CD4-positive, alpha-beta memory T cell (primary cell): ENCODE measurements around the gene BEND7. TPM values are rescaled to one million over a fixed set of nuclear protein-coding genes. Genes with fewer than 3 reads are reported as not detected.
A peak's percentile ranks its signal among the peaks of the same experiment; 100 is the strongest.

Source experiments
- CTCF ChIA-PET: fragments of 350-600 bp; sonication (Branson Sonifier 250); formaldehyde crosslinking; loops from one replicate; lab custom pipeline; 2021; ENCODE audit warnings: inconsistent platforms; ENCODE audit not compliant: partially characterized antibody; lab: Charles Lee
- POLR2A ChIA-PET: fragments of 350-600 bp; sonication (Branson Sonifier 250); formaldehyde crosslinking; loops from one replicate; lab custom pipeline; 2021; ENCODE audit not compliant: partially characterized antibody; lab: Charles Lee
- DNase-seq, 5 donors: peaks; one replicate each; pipeline versions ENCODE4 v3.0.0 to v3.0.0-alpha.2; 2020 to 2022; ENCODE audit warnings: mixed read lengths in 1 of 5
- H3K27ac ChIP-seq: one replicate; pipeline ENCODE4 v1.7.0; 2013; ENCODE audit warnings: low read depth, low read length
- H3K27me3 ChIP-seq: 2 replicates; pipeline ENCODE4 v1.7.0; 2013; ENCODE audit warnings: mild to moderate bottlenecking, low read length, moderate library complexity; ENCODE audit not compliant: insufficient read depth
- H3K36me3 ChIP-seq: 2 replicates; pipeline ENCODE4 v1.7.0; 2013; ENCODE audit warnings: mild to moderate bottlenecking, low read length, moderate library complexity; ENCODE audit not compliant: insufficient read depth
- H3K4me1 ChIP-seq: 2 replicates; pipeline ENCODE4 v1.7.0; 2013; ENCODE audit warnings: mild to moderate bottlenecking, low read length, moderate library complexity; ENCODE audit not compliant: insufficient read depth
- H3K4me3 ChIP-seq, 2 donors: one replicate each; pipeline ENCODE4 v1.7.0; 2013; ENCODE audit warnings: low read length in 2 of 2, mild to moderate bottlenecking in 1 of 2
- H3K9me3 ChIP-seq, 2 donors: one replicate each; pipeline ENCODE4 v1.7.0; 2013; ENCODE audit warnings: low read length in 2 of 2, control low read depth in 1 of 2; ENCODE audit not compliant: control insufficient read depth in 1 of 2
- H3K27ac Mint-ChIP-seq, 7 donors: one replicate each; pipeline ENCODE4 v1.8.0; 2020 to 2021; ENCODE audit warnings: mixed read lengths in 7 of 7, mild to moderate bottlenecking in 6 of 7, inconsistent platforms in 3 of 7, moderate library complexity in 3 of 7
- H3K27me3 Mint-ChIP-seq, 2 donors: one replicate each; pipeline ENCODE4 v1.8.0; 2020 to 2021; ENCODE audit warnings: mixed read lengths in 2 of 2
- H3K36me3 Mint-ChIP-seq, 2 donors: one replicate each; pipeline ENCODE4 v1.8.0; 2020 to 2021; ENCODE audit warnings: mixed read lengths in 2 of 2, inconsistent platforms in 1 of 2, mild to moderate bottlenecking in 1 of 2
- H3K4me1 Mint-ChIP-seq, 4 donors: one replicate each; pipeline ENCODE4 v1.8.0; 2020 to 2021; ENCODE audit warnings: mixed read lengths in 4 of 4, mild to moderate bottlenecking in 1 of 4
- H3K4me3 Mint-ChIP-seq, 8 donors: one replicate each; pipeline ENCODE4 v1.8.0; 2020 to 2021; ENCODE audit warnings: mixed read lengths in 8 of 8, mild to moderate bottlenecking in 7 of 8, moderate library complexity in 6 of 8, inconsistent platforms in 3 of 8
- H3K9me3 Mint-ChIP-seq, 8 donors: one replicate each; pipeline ENCODE4 v1.8.0; 2020 to 2021; ENCODE audit warnings: mixed read lengths in 8 of 8, mild to moderate bottlenecking in 5 of 8, inconsistent platforms in 3 of 8, moderate library complexity in 1 of 8
- intact Hi-C: fragments of 100-400 bp; cut with micrococcal nuclease; formaldehyde crosslinking; loops from one replicate; pipeline ENCODE4 v1.15.1; 2023
- polyA plus RNA-seq, 2 donors: library from polyadenylated mRNA; unstranded; fragments of 300-500 nt; fragmentation: Illumina TruSeq; gene quantifications; one replicate each; pipeline ENCODE4 v1.2.3, GENCODE V29; 2021
- total RNA-seq, 2 experiments: library from RNA; stranded (reverse); gene quantifications; one replicate each; pipeline ENCODE4 v1.2.3, GENCODE V29; 2021

The BEND7 gene
- total and polyA plus RNA-seq, 4 experiments from 2014 or later: not detected

- H3K4me3 Mint-ChIP-seq: no peak overlapping the region
- H3K9me3 Mint-ChIP-seq: peaks cover 0 to 13% (median 6%) of the 10 kb centered on the region in 8 donors
- Histone ChIP-seq H3K9me3 (no peaks in the 10 kb centered on the region), H3K4me3 (no peak overlapping the region), H3K27ac (no peak overlapping the region), H3K27me3 (no peaks in the 10 kb centered on the region), H3K4me1 (peaks cover 5% of the 10 kb centered on the region), H3K36me3 (no peaks in the 10 kb centered on the region)
- H3K4me1 Mint-ChIP-seq: peaks cover 3 to 6% (median 5%) of the 10 kb centered on the region in 4 donors
- H3K36me3 Mint-ChIP-seq: peaks cover 0 to 4% of the 10 kb centered on the region in 2 donors
- no peak for DNase-seq
- H3K27ac Mint-ChIP-seq: no peak overlapping the region
- CTCF ChIA-PET: interaction anchor here (1.4 kb wide), 2 partner anchors 13 to 18 kb away, joined by 3 read pairs; no protein-coding TSS in a partner anchor
- intact Hi-C loops: no loop called here
- peaks cover 30 to 33% of the 10 kb centered on the region in 2 donors for H3K27me3 Mint-ChIP-seq
- POLR2A ChIA-PET: interaction anchor here (1.6 kb wide), 1 partner anchor 9 kb away, joined by 3 read pairs; no protein-coding TSS in a partner anchor
Measured at GRCh38 chr10:13457958-13458686, 70.7 kb downstream of the BEND7 start.

- H3K4me3 ChIP-seq: no peak overlapping the region
- peaks cover 5% of the 10 kb centered on the region for H3K4me1 ChIP-seq
- peaks cover 22 to 45% of the 10 kb centered on the region in 2 donors for H3K27me3 Mint-ChIP-seq
- no peaks in the 10 kb centered on the region for H3K27me3 ChIP-seq
- H3K36me3 Mint-ChIP-seq: no peaks in the 10 kb centered on the region
- peak in 4 of 5 donors; percentile 18 to 52 (median 24) for DNase-seq
- CTCF ChIA-PET: interaction anchor here (1.4 kb wide), 1 partner anchor 14 kb away, joined by 4 read pairs; no protein-coding TSS in a partner anchor
- peaks cover 3 to 6% (median 5%) of the 10 kb centered on the region in 4 donors for H3K4me1 Mint-ChIP-seq
- POLR2A ChIA-PET: no interaction called here
- H3K36me3 ChIP-seq: no peaks in the 10 kb centered on the region
- no peaks in the 10 kb centered on the region for H3K9me3 ChIP-seq
- no peak overlapping the region for H3K4me3 Mint-ChIP-seq
- peaks cover 0 to 1% (median 0%) of the 10 kb centered on the region in 8 donors for H3K9me3 Mint-ChIP-seq
- peak overlapping the region in 3 of 7 donors; percentile 30 to 81 (median 37) for H3K27ac Mint-ChIP-seq
- intact Hi-C loops: no loop called here
- H3K27ac ChIP-seq: no peak overlapping the region
Measured at GRCh38 chr10:13453896-13454295, 74.9 kb downstream of the BEND7 start.

GRCh38 chr10:13450069-13450468, 78.7 kb downstream of the BEND7 start:
- Mint-ChIP-seq H3K36me3 (no peaks in the 10 kb centered on the region), H3K9me3 (no peaks in the 10 kb centered on the region), H3K4me3 (no peak overlapping the region), H3K27ac (no peak overlapping the region), H3K4me1 (peaks cover 3 to 6% (median 5%) of the 10 kb centered on the region in 4 donors), H3K27me3 (peaks cover 7 to 39% of the 10 kb centered on the region in 2 donors)
- H3K27me3 ChIP-seq: no peaks in the 10 kb centered on the region
- CTCF ChIA-PET: interaction anchor here (2.2 kb wide), 1 partner anchor 10 kb away, joined by 17 read pairs; no protein-coding TSS in a partner anchor
- H3K36me3 ChIP-seq: no peaks in the 10 kb centered on the region
- no peak overlapping the region for H3K4me3 ChIP-seq
- POLR2A ChIA-PET: interaction anchor here (1.0 kb wide), 1 partner anchor 9 kb away, joined by 3 read pairs; no protein-coding TSS in a partner anchor
- no peak overlapping the region for H3K27ac ChIP-seq
- intact Hi-C loops: no loop called here
- no peaks in the 10 kb centered on the region for H3K9me3 ChIP-seq
- peaks cover 5% of the 10 kb centered on the region for H3K4me1 ChIP-seq
- no peak for DNase-seq

- Mint-ChIP-seq H3K27ac (peak overlapping the region in 1 of 7 donors; percentile 14), H3K4me1 (peaks cover 3 to 6% (median 5%) of the 10 kb centered on the region in 4 donors), H3K36me3 (no peaks in the 10 kb centered on the region), H3K27me3 (peaks cover 6 to 36% of the 10 kb centered on the region in 2 donors), H3K4me3 (no peak overlapping the region), H3K9me3 (no peaks in the 10 kb centered on the region)
- POLR2A ChIA-PET: interaction anchor here (1.0 kb wide), 1 partner anchor 9 kb away, joined by 3 read pairs; no protein-coding TSS in a partner anchor
- Histone ChIP-seq H3K36me3 (no peaks in the 10 kb centered on the region), H3K9me3 (no peaks in the 10 kb centered on the region), H3K27ac (no peak overlapping the region), H3K4me3 (no peak overlapping the region), H3K4me1 (peaks cover 5% of the 10 kb centered on the region), H3K27me3 (no peaks in the 10 kb centered on the region)
- intact Hi-C loops: no loop called here
- no peak for DNase-seq
- CTCF ChIA-PET: interaction anchor here (2.2 kb wide), 1 partner anchor 9 kb away, joined by 17 read pairs; no protein-coding TSS in a partner anchor
Measured at GRCh38 chr10:13449296-13449695, 79.5 kb downstream of the BEND7 start.

- Histone ChIP-seq H3K36me3 (no peaks in the 10 kb centered on the region), H3K9me3 (no peaks in the 10 kb centered on the region), H3K27ac (no peak overlapping the region), H3K27me3 (no peaks in the 10 kb centered on the region), H3K4me3 (no peak overlapping the region), H3K4me1 (no peaks in the 10 kb centered on the region)
- Mint-ChIP-seq H3K27me3 (peaks cover 6 to 34% of the 10 kb centered on the region in 2 donors), H3K4me1 (no peaks in the 10 kb centered on the region), H3K27ac (no peak overlapping the region), H3K36me3 (no peaks in the 10 kb centered on the region), H3K4me3 (no peak overlapping the region), H3K9me3 (no peaks in the 10 kb centered on the region)
- DNase-seq: no peak
- CTCF ChIA-PET: interaction anchor here (1.1 to 2.2 kb wide), 2 partner anchors 8 to 76 kb away, joined by 3 to 17 read pairs; no protein-coding TSS in a partner anchor
- intact Hi-C loops: no loop called here
- POLR2A ChIA-PET: no interaction called here
Measured at GRCh38 chr10:13448216-13448615, 80.6 kb downstream of the BEND7 start.

- Histone ChIP-seq H3K4me3 (no peak overlapping the region), H3K27me3 (peaks cover 7% of the 10 kb centered on the region), H3K27ac (no peak overlapping the region), H3K9me3 (no peaks in the 10 kb centered on the region), H3K36me3 (no peaks in the 10 kb centered on the region), H3K4me1 (peaks cover under 1% of the 10 kb centered on the region)
- CTCF ChIA-PET: interaction anchor here (1.3 kb wide), 1 partner anchor 13 kb away, joined by 3 read pairs; no protein-coding TSS in a partner anchor
- POLR2A ChIA-PET: no interaction called here
- no peak overlapping the region for H3K4me3 Mint-ChIP-seq
- no peaks in the 10 kb centered on the region for H3K36me3 Mint-ChIP-seq
- intact Hi-C loops: no loop called here
- no peak overlapping the region for H3K27ac Mint-ChIP-seq
- peaks cover 15 to 39% of the 10 kb centered on the region in 2 donors for H3K27me3 Mint-ChIP-seq
- H3K4me1 Mint-ChIP-seq: peaks cover 0 to under 1% (median 0%) of the 10 kb centered on the region in 4 donors
- H3K9me3 Mint-ChIP-seq: peaks cover 0 to 3% (median 0%) of the 10 kb centered on the region in 8 donors
- no peak for DNase-seq
Measured at GRCh38 chr10:13445656-13446400, 83.0 kb downstream of the BEND7 start.
